A673 (cell line): ENCODE results near the gene SYNE2.

Experiments
- EZH2 ChIP-seq: fragments of 200-600 bp; sonication (generic); IDR thresholded peaks from 2 replicates; pipeline ENCODE4 v1.6.1; 2017; ENCODE audit warnings: borderline replicate concordance, low read depth, mild to moderate bottlenecking, mixed read lengths, antibody characterized with exemption, low read length; ENCODE audit not compliant: poor library complexity, severe bottlenecking
- TF ChIP-seq, protein P1 (sequence below): fragments of 300-800, 200-600 bp; sonication (generic); conservative IDR thresholded peaks from 2 replicates; pipeline ENCODE4 v1.5.1; 2017; ENCODE audit warnings: low read depth, mild to moderate bottlenecking, antibody characterized with exemption, low read length, moderate library complexity, mixed read lengths

DNA sequence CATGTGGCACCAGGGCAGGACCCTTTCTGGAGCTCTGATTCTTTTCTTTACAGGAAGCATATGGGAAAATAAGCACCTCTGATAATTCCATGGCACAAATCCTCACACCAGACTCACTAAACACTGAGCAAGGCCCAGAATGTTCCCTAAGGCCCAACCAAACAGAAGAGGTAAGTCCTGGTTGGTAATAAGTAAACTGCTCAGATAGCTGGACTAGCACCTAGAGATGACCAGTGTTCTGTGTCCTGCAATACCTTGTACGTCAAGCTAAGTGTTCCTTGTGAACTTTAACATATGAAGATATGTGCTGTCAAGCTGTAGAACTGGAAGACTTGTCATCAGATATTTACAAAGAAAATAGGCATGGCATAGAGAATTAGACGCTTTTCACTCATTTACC is 254.6 kb downstream of the SYNE2 start:
- TF ChIP-seq, protein P1, sequence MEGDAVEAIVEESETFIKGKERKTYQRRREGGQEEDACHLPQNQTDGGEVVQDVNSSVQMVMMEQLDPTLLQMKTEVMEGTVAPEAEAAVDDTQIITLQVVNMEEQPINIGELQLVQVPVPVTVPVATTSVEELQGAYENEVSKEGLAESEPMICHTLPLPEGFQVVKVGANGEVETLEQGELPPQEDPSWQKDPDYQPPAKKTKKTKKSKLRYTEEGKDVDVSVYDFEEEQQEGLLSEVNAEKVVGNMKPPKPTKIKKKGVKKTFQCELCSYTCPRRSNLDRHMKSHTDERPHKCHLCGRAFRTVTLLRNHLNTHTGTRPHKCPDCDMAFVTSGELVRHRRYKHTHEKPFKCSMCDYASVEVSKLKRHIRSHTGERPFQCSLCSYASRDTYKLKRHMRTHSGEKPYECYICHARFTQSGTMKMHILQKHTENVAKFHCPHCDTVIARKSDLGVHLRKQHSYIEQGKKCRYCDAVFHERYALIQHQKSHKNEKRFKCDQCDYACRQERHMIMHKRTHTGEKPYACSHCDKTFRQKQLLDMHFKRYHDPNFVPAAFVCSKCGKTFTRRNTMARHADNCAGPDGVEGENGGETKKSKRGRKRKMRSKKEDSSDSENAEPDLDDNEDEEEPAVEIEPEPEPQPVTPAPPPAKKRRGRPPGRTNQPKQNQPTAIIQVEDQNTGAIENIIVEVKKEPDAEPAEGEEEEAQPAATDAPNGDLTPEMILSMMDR: no peak
- TF ChIP-seq EZH2: no peak
